B cell (primary cell): ENCODE measurements around the gene SLC37A1. TPM values are rescaled to one million over a fixed set of nuclear protein-coding genes. Genes with fewer than 3 reads are reported as not detected.

ENCODE experiments used
- ATAC-seq: fragments of 200-7000 bp; cut with Tn5 transposase; one replicate; pipeline ENCODE4 v1.10.0; 2021; ENCODE audit warnings: low read depth, mild to moderate bottlenecking, moderate number of reproducible peaks, moderate library complexity
- CTCF ChIA-PET: fragments of 350-600 bp; sonication (Branson Sonifier 250); formaldehyde crosslinking; loops from one replicate; lab custom pipeline; 2021; ENCODE audit warnings: antibody characterized with exemption, inconsistent platforms; lab: Charles Lee
- POLR2A ChIA-PET: fragments of 350-600 bp; sonication (Branson Sonifier 250); formaldehyde crosslinking; loops from one replicate; lab custom pipeline; 2021; ENCODE audit warnings: antibody characterized with exemption; lab: Charles Lee
- DNase-seq: peaks from one replicate; pipeline ENCODE4 v3.0.0; 2013
- H2AFZ ChIP-seq: 2 replicates; pipeline ENCODE4 v1.6.1; 2012; ENCODE audit warnings: mild to moderate bottlenecking, low read depth, low read length; ENCODE audit not compliant: insufficient read depth, poor library complexity, severe bottlenecking
- H3K27ac ChIP-seq, 2 donors: 1 replicate in 1 of 2; 2 replicates in 1 of 2; pipeline ENCODE4 v1.5.1; 2012 to 2013; ENCODE audit warnings: low read length in 2 of 2, mild to moderate bottlenecking in 2 of 2, moderate library complexity in 1 of 2
- H3K27me3 ChIP-seq, 4 experiments: fragments of 200-600 bp in 1 of 4; sonication (generic) in 1 of 4; replicated peaks in 1 of 4; 1 replicate in 2 of 4; 2 replicates in 2 of 4; pipeline versions ENCODE4 v1.6.1 to v1.7.0; 2013 to 2016; ENCODE audit warnings: low read length in 3 of 4, mild to moderate bottlenecking in 2 of 4, mixed read lengths in 1 of 4, moderate library complexity in 1 of 4; ENCODE audit not compliant: insufficient read depth in 4 of 4, control insufficient read depth in 3 of 4; ENCODE audit errors: control extremely low read depth in 1 of 4
- H3K36me3 ChIP-seq, 2 experiments: replicated peaks in 1 of 2; 1 replicate in 1 of 2; 2 replicates in 1 of 2; pipeline versions ENCODE4 v1.6.1 to v1.7.1; 2013; ENCODE audit warnings: low read length in 1 of 2; ENCODE audit not compliant: insufficient read depth in 2 of 2, control insufficient read depth in 1 of 2; ENCODE audit errors: control extremely low read depth in 1 of 2, extremely low read depth in 1 of 2
- H3K4me1 ChIP-seq, 2 donors: fragments of 200-600 bp in 1 of 2; sonication (generic) in 1 of 2; 1 replicate in 1 of 2; 2 replicates in 1 of 2; pipeline versions ENCODE4 v1.5.1 to v1.6.1; 2013 to 2017; ENCODE audit warnings: low read length in 2 of 2; ENCODE audit not compliant: control insufficient read depth in 2 of 2, insufficient read depth in 2 of 2
- H3K4me2 ChIP-seq: replicated peaks from 2 replicates; pipeline ENCODE3; 2012; ENCODE audit warnings: mild to moderate bottlenecking, low read depth, low read length; ENCODE audit not compliant: poor library complexity, severe bottlenecking
- H3K4me3 ChIP-seq, 5 experiments: fragments of 200-600 bp in 1 of 5; sonication (generic) in 1 of 5; 1 replicate in 3 of 5; 2 replicates in 2 of 5; pipeline versions ENCODE4 v1.5.1 to v1.7.0; 2011 to 2016; ENCODE audit warnings: low read length in 4 of 5, mild to moderate bottlenecking in 4 of 5, low read depth in 2 of 5, control low read depth in 1 of 5, moderate library complexity in 1 of 5; ENCODE audit not compliant: insufficient read depth in 1 of 5; ENCODE audit errors: control extremely low read depth in 1 of 5, extremely low read depth in 1 of 5
- H3K79me2 ChIP-seq: fragments of 200-600 bp; sonication (generic); one replicate; pipeline ENCODE4 v1.6.0; 2016; ENCODE audit warnings: low read length; ENCODE audit not compliant: control insufficient read depth, insufficient read depth
- H3K9ac ChIP-seq: fragments of 200-600 bp; sonication (generic); 2 replicates; pipeline ENCODE4 v1.6.1; 2017; ENCODE audit warnings: mild to moderate bottlenecking, low read length, moderate library complexity
- H3K9me3 ChIP-seq, 3 donors: one replicate each; pipeline versions ENCODE4 v1.6.1 to v1.7.1; 2013; ENCODE audit warnings: low read length in 2 of 3; ENCODE audit not compliant: control insufficient read depth in 2 of 3, insufficient read depth in 1 of 3; ENCODE audit errors: control extremely low read depth in 1 of 3
- H4K20me1 ChIP-seq: 2 replicates; pipeline ENCODE4 v1.6.0; 2012; ENCODE audit warnings: mild to moderate bottlenecking, low read length; ENCODE audit not compliant: insufficient read depth, control insufficient read depth, poor library complexity, severe bottlenecking
- H3K27ac Mint-ChIP-seq: one replicate; pipeline ENCODE4 v1.8.0; 2021; ENCODE audit warnings: mixed read lengths
- H3K27me3 Mint-ChIP-seq: one replicate; pipeline ENCODE4 v1.8.0; 2021; ENCODE audit warnings: mixed read lengths
- H3K4me1 Mint-ChIP-seq: one replicate; pipeline ENCODE4 v1.8.0; 2021; ENCODE audit warnings: mixed read lengths
- H3K4me3 Mint-ChIP-seq: one replicate; pipeline ENCODE4 v1.8.0; 2021; ENCODE audit warnings: mixed read lengths
- H3K9me3 Mint-ChIP-seq: one replicate; pipeline ENCODE4 v1.8.0; 2022; ENCODE audit warnings: mixed read lengths; ENCODE audit not compliant: insufficient read depth
- EZH2 ChIP-seq: IDR thresholded peaks from 2 replicates; pipeline ENCODE4 v1.6.1; 2012; ENCODE audit warnings: borderline replicate concordance, low read depth, mild to moderate bottlenecking, moderate library complexity, low read length; ENCODE audit not compliant: insufficient read depth, poor library complexity, severe bottlenecking
- WGBS: methylation state at CpG from one replicate; pipeline ENCODE4 v1.1.5; 2013; ENCODE audit warnings: missing lambda C conversion rate; ENCODE audit not compliant: insufficient coverage; 5-methylcytosine and 5-hydroxymethylcytosine counted together
- intact Hi-C: fragments of 100-400 bp; cut with micrococcal nuclease; formaldehyde crosslinking; loops from one replicate; pipeline ENCODE4 v1.10.0; 2022
- polyA plus RNA-seq: library from polyadenylated mRNA; depleted of rRNA; stranded (reverse); fragments of >200 nt; gene quantifications from 2 replicates; pipeline ENCODE4 v1.2.3, GENCODE V29; 2012
- total RNA-seq, 2 donors: library from RNA; stranded (reverse); fragments of 120-200 nt in 1 of 2; gene quantifications; 1 replicate in 1 of 2; 2 replicates in 1 of 2; pipeline versions ENCODE4 v1.2.3 to v1.2.4, GENCODE V29; 2013 to 2022
- TF ChIP-seq, protein P1 (sequence below): fragments of 200-600 bp; IDR thresholded peaks from one replicate; pipeline ENCODE4 v1.8.0; 2022; ENCODE audit warnings: antibody characterized with exemption, mild to moderate bottlenecking

The SLC37A1 gene
- total and polyA plus RNA-seq, 2 donors (not counting 1 experiment from before 2014, with no cell fraction given): 38.1 to 60.2 TPM

DNA sequence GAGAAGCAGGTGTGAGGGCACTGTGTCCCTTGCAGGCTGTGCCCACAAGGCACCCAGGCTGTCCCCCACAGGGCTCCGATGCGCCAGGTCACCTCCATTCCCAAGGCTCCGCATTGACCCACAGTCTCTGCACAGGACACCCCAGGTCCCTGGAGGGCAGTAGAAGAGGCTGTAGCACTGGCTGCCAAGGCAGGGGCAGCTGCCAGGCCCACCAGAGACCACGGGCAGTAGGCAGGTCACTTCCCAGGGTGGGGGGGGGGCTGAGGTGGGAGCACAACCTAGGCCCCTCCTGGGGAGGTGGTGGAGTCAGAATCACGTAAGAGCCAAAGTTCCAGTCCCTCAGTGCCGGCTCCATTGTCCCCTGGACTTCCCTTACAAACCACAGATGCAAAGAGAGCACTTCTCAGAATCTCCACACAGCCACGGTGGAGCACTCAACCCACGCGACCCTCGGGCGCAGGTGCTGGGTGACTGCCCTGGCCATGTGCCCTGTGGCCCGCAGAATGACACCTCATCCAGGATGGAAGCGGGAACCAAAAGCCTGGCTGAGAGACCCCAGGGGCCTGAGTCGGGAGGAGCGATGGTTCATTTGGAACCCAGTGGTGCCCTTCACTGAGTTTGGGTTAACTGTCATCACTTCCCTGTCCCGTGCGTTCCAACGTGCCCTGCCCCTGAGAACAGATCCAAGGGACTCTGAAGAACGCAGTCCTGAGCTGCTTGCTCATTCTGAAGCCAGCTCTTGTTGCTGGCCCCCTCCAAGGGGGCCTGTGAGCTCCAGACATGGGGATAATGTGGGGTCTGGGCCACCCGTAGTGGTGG is 70.0 kb downstream of the SLC37A1 start:
- DNase-seq (no peak), ATAC-seq (no peak)
- Histone ChIP-seq H3K4me1 (no peaks in the 10 kb centered on the region), H3K27me3 (no peaks in the 10 kb centered on the region), H3K4me2 (no peak overlapping the region), H4K20me1 (no peaks in the 10 kb centered on the region), H2AFZ (no peak overlapping the region), H3K27ac (no peak overlapping the region), H3K36me3 (peaks cover 0 to 2% of the 10 kb centered on the region in 2 experiments), H3K9ac (no peak overlapping the region), H3K79me2 (no peaks in the 10 kb centered on the region), H3K4me3 (no peak overlapping the region), H3K9me3 (no peaks in the 10 kb centered on the region)
- Mint-ChIP-seq H3K4me1 (no peaks in the 10 kb centered on the region), H3K4me3 (no peak overlapping the region), H3K9me3 (no peaks in the 10 kb centered on the region), H3K27me3 (no peaks in the 10 kb centered on the region), H3K27ac (no peak overlapping the region)
- POLR2A ChIA-PET: no interaction called here
- intact Hi-C loops: no loop called here
- no peak for TF ChIP-seq EZH2
- TF ChIP-seq, protein P1, sequence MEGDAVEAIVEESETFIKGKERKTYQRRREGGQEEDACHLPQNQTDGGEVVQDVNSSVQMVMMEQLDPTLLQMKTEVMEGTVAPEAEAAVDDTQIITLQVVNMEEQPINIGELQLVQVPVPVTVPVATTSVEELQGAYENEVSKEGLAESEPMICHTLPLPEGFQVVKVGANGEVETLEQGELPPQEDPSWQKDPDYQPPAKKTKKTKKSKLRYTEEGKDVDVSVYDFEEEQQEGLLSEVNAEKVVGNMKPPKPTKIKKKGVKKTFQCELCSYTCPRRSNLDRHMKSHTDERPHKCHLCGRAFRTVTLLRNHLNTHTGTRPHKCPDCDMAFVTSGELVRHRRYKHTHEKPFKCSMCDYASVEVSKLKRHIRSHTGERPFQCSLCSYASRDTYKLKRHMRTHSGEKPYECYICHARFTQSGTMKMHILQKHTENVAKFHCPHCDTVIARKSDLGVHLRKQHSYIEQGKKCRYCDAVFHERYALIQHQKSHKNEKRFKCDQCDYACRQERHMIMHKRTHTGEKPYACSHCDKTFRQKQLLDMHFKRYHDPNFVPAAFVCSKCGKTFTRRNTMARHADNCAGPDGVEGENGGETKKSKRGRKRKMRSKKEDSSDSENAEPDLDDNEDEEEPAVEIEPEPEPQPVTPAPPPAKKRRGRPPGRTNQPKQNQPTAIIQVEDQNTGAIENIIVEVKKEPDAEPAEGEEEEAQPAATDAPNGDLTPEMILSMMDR: no peak
- CTCF ChIA-PET: interaction anchor here (1.3 to 1.4 kb wide), 2 partner anchors 9 kb away, joined by 4 read pairs; no protein-coding TSS in a partner anchor
- 89% methylated on average over 15 of the region's 20 CpGs for WGBS

DNA sequence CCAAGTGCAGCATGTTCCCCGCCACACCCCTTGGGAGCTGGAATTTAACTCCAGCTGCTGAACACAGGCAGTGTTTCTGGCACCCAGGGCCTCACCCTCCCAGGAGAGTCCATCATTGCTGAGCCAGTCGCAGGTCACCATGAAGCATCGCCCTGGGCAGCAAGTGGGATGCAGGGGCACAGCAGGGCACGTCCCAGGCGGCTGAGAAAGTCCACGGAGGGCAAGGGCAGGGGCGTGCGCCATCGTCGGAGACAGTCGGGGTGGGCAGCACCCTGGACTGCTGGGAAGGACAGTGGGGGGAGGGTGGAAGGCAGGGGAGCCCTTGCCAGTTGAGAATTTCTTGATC is 70.6 kb downstream of the SLC37A1 start:
- no peak for ATAC-seq
- Mint-ChIP-seq H3K4me1 (no peaks in the 10 kb centered on the region), H3K27ac (no peak overlapping the region), H3K9me3 (no peaks in the 10 kb centered on the region), H3K4me3 (no peak overlapping the region), H3K27me3 (no peaks in the 10 kb centered on the region)
- H3K36me3 ChIP-seq: no peaks in the 10 kb centered on the region
- no peaks in the 10 kb centered on the region for H3K4me1 ChIP-seq
- H3K9me3 ChIP-seq: no peaks in the 10 kb centered on the region
- no peak for TF ChIP-seq EZH2
- TF ChIP-seq, protein P1: no peak
- no peak for DNase-seq
- CTCF ChIA-PET: interaction anchor here (1.4 kb wide), 1 partner anchor 9 kb away, joined by 4 read pairs; no protein-coding TSS in a partner anchor
- POLR2A ChIA-PET: no interaction called here
- no peak overlapping the region for H3K9ac ChIP-seq
- H3K4me2 ChIP-seq: no peak overlapping the region
- H3K27ac ChIP-seq: no peak overlapping the region
- no peaks in the 10 kb centered on the region for H3K79me2 ChIP-seq
- 96% methylated on average over 11 of the region's 11 CpGs for WGBS
- no peak overlapping the region for H2AFZ ChIP-seq
- intact Hi-C loops: no loop called here
- H3K27me3 ChIP-seq: no peaks in the 10 kb centered on the region
- no peak overlapping the region for H3K4me3 ChIP-seq
- H4K20me1 ChIP-seq: no peaks in the 10 kb centered on the region
